GM21723 (cell line): ENCODE data around the gene DGKG.

Source experiments
- ATAC-seq: cut with Tn5 transposase; IDR thresholded peaks from one replicate; pipeline ENCODE4 v1.9.1; 2021; ENCODE audit warnings: mild to moderate bottlenecking, moderate library complexity; ENCODE audit not compliant: unreplicated experiment

Gene DGKG

DNA sequence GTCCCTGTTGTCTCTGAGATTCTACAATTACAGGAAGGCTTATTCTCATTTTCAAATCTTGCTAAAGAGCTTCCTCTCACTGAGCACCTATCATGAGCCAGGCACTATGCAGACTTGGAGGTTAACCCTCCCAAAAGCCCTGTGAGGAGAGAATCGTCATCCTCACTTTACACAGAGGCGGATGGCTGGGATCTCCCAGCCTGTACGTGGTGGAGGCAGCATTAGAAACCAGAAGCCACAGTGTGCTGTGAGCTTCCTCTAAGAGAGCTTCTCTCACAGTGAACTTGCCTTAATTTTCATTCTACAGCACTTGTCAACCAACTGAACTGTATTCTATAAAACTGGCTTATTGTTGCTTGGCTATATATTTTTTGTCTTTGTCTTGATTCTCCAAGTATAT lies 6.1 kb upstream of the DGKG start:
- no peak for ATAC-seq

GRCh38 chr3:186367631-186368030 lies 5.6 kb upstream of the DGKG start:
- ATAC-seq = no peak

- ATAC-seq = no peak
Observed at GRCh38 chr3:186366206-186366605, 4.2 kb upstream of the DGKG start.

DNA sequence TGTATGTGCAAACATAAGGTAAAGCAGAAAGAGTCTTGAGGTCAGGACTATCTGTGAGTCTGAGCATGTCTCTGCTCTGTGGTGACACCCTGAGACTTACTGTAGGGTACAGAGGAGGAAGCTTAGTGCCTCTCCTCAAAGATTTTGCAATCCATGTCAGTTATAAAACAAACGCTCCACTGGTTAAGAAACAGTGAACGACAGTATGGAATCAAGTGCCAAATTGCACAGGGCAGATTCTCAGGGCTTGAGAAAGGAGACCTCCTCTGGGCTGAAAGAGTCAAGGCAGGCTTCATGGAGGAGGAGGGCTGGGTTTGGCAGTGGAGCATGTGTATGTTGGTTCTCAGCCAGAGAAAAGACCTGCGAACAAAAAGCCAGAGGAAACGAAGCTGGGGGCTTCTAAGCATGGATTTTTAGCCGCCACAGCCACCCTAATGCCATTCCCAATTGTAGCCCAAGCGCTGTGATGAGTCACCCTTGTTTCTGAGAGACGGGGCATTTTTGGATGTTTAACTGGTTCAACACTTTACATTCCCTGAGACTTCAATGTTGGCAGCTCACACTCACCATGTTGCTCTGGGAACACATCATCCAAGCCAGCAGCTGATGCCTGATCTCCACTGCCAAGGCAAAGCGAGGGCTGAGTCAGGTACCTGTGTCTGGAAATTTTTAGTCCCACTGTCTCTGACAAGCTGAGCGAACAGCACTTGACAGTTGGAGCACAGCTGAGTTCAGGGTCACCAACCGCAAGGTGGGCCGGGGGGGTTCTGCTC lies 3.4 kb upstream of the DGKG start:
- ATAC-seq = no peak

- no peak for ATAC-seq
Observed at GRCh38 chr3:186362988-186363387, 954 bp upstream of the DGKG start.

DNA sequence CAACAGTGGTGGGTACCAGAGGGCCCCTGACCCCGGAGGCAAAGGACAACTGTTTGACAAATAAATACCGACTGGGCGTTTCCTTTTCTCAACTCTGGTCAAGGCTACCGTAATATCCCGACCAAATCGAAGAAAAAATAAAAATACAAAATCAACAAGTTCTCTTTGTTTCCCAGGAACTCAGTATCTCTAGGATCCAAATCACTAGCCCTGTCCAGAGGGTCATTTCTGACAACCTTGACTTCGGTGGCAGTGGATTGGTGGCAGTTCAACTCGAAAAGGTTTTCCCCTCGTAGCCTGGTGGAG lies 456 bp upstream of the DGKG start:
- no peak for ATAC-seq

DNA sequence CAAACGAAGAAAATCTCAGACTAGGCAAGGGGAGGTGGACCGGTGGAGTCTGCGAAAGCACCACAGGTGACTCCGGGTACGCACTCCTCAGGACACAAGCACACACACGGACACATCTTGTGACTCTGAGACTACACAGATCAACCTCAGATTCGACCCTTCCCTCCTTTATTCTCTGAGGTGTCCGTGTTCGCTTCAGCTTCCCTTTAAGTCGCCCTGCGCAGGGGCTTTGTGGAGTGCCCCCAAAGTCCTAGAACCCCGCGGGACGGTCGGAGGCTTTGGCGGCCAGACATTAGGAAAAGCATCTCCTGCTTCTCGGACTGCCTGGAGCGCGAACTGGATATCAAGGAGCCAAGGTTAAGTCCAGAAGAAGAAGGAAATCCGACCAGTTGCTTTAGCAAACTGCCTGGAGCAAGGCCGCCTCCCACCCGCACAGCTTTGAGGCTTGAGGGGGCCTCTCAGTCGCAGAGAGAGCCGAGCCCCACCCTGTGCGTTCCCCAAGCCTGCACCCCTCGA lies 730 bp downstream of the DGKG start:
- no peak for ATAC-seq

DNA sequence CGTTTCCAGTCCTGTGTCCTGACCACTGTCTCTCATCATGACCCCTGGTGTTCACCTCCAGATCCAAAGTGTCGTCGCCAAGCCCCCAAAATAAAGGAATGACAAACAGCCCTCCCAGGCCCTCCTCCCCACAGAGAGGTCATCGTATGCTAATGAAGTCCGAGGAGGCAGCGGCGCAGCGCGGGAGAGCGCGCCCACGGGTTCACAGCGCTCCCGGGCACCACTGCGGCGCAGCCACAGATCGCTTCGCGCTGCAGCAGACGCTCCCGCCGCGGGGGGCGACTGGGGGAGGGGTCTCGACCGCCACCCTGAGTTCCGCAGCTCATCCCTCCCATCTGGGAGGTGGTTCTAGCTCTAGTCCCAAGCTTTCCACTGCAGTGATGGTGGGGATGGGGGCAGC lies 1.3 kb downstream of the DGKG start:
- ATAC-seq = no peak

DNA sequence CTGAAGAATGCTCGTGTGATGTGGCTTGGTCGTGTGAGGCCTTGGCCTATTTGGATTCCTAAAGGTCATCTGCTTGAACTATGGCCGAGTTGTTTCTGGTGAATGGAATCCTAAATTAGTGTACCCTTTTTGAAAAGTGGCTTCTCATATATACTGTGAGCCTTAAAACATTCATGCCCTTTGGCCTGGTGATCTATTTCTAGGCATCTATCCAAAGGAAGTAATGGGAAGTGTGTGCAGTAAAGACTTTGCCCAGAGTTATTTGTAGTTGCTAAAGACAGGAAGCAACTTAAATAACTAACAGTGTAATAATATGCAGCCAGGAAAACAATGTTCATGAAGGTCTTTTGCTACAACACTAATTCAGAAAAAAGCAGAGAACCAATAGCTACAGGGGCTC lies 3.0 kb downstream of the DGKG start:
- no peak for ATAC-seq

GRCh38 chr3:186356152-186356551 lies 5.9 kb downstream of the DGKG start:
- ATAC-seq = no peak

DNA sequence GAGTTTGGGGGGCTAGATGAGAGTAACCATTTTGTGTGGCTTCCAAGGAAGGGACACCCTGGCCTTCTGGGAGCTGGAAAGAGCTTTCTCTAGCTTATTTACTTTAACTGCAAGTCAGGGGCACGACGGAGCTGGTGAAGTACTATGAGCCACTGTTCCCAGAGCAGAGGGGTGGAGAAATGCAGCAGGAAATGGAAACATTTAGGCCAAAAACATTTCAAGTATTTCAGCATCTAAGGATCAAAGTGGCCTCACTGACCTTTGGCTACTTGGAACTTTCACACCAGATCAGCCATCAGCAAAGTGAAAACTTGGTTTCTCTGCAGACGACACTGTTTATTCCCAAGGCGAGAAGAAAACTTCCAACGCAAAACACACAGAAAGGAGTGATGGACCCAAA lies 7.9 kb downstream of the DGKG start:
- no peak for ATAC-seq

DNA sequence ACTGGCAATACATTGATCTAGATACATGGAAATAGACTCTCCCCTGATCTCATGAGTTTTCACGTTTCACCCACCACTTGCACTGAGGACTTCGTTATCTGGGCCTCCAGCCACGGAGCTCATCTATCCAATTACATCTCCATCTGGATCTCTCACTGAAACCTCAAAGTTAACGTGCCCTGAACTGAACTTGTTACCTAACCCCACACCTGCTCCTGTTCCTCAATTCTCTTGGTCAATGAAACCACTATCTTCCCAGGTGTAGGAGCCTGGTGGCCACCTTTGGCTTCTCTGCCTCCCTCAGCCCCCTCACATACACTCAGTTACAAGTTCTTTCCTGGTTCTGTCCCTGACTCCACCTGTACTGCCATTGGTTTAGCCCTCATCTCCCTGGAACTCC lies 9.7 kb downstream of the DGKG start:
- ATAC-seq = no peak

- peak; percentile 62 for ATAC-seq
Observed at GRCh38 chr3:186342197-186342596, 19.8 kb downstream of the DGKG start.

DNA sequence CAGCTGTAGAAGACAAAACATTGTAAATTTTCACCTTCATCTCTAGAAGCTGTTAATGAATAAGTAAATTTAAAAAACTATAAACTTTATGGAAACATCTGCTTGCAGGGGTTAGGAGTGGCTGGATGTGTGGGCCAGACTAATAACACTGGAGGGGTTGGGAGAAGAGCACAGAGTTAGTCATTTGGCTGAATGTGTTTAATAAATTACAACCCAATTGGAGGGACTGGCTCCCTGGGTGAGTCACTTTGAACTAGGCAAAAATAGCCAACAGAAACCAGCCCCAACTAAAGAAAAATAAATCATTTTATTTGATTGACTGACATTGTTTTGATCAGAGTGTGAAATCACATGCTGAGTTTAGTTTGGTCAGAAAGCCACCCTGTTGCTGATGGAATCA lies 21.8 kb downstream of the DGKG start:
- no peak for ATAC-seq

DNA sequence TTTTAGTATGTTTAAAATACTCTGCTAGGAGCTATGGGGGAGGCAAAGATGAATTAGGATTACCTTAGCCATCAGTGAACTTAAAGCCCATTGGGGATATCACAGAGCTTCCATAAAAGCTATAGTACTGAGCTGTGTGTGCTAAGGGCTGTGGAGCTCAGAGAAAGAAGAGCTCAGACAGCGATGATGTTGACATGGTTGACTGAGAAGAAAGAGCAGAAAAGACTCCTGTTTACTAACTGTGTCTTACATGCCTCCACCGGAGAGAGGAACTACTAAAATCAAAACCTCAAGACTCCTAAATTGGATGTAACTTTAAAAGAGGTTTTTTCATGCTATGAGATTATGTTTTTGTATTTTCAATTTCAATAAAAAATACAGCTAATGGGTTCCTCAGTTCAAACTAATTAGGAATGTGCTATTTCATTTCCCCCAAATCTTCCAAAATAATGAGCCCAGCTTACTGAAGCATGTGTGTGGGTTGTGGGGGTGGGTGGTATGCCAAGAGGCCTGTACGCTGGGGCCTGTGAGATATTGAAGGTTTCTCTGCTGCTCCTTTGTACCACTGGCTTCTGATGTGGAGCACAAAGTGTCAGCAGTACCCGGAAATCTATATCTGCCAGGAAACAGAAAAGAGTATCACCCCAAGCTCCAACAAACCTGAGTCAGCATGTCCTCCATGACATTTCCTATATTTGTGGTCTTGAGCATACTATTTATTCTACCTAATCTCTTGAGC lies 22.7 kb downstream of the DGKG start:
- ATAC-seq = no peak

GRCh38 chr3:186333256-186333655 lies 28.8 kb downstream of the DGKG start:
- no peak for ATAC-seq

- ATAC-seq = no peak
Observed at GRCh38 chr3:186330772-186331460, 31.1 kb downstream of the DGKG start.

DNA sequence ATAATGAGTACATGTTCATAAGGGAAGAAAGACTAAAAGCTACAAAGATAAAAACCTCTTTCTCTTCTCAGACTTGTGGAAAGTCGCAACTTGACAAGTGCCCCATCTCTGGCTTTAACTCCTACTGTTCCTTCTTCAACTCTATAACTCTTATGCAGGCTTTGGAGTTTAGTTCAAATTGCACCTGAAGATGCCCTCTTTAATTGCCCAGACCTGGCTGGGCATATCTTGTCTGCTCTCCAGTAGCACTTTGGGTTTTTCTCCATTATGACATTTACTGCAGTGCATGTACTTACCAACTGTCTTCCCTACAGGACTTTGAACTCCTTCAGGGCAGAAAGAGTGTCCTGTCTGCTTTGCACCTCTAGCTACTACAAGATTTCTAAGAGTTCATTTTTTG lies 32.4 kb downstream of the DGKG start:
- ATAC-seq = no peak

DNA sequence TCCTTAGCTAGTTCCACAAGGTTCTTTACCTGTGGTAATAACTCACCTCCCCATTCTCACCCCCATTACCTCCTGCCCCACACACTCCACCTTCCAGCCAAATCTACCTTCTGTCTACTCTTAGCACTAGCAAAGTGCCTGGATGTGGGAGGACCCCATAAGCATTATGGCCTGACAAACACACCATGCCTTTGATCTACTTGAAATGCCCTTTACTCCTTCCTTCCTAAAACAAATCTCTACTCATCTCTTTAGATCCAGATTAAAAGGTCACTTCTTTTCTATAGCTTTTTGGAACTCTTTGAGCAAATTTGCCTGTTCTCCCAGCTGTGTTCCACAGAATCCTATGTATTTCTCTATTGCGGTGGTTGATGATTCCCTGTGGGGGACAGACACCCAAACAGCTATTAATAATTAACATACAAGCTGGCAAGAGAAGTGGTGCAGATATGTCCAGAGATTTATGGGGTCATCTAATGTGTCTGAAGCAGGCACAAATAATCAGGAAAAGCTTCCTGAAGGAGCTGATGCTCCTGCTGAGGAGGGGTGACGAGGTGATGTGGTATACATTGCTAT lies 34.0 kb downstream of the DGKG start:
- ATAC-seq = no peak

DNA sequence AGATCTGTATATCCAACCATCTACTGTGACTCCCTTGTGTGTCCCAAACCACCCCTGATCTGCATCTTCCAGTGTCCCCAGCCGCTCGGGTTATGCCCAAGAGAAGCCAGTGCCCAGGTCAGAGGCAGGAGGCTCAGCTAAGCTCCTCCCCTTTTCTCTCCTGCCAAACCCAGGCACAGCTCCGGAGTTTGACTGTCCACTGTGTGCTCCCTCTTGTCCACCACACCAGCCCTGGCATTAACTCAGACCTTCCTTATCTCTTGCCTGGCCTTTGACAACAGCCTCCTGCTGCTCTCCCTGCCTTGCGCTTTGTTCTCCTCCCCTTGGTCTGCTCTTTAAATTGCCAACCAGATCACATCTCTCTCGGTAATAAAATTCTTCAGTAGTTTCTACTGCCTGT lies 39.3 kb downstream of the DGKG start:
- no peak for ATAC-seq

DNA sequence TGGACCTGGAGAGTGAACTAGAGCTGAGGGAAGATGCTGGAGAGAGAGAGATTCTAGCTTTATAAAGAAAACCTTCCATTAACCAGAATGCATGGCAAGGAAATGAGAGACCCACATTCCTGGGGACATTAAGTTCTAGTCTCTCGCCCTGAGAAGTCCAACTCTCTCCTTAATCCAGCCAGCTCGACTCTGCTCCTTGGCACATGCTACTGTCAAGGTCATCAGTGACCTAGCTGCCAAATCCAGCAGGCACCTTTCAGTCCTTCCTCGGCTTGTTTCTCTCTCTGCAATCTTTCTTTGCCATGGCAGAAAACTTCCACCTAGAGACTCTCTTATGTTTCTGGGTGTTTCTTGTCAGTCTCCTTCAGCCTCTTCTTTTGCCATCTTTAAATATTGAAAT lies 40.3 kb downstream of the DGKG start:
- ATAC-seq = no peak
